ENCODE measurements around the gene HTT. TPM values are rescaled to one million over a fixed set of nuclear protein-coding genes. Genes with fewer than 3 reads are reported as not detected.

HTT gene
- total RNA-seq, 1 donor from 2014 or later = 73.6 TPM

GRCh38 chr4:3192188-3192587 is 117.7 kb downstream of the HTT start:
- no peak overlapping the region for H3K4me3 Mint-ChIP-seq
- no peaks in the 10 kb centered on the region for H3K9me3 Mint-ChIP-seq
- H3K36me3 Mint-ChIP-seq = peaks cover 31% of the 10 kb centered on the region
- no peaks in the 10 kb centered on the region for H3K27me3 Mint-ChIP-seq (ENCODE audit: low read depth)
- DNase-seq (ENCODE audit: low spot score in 2 of 2, unreplicated experiment in 2 of 2) = no peak
- H3K4me1 Mint-ChIP-seq = no peaks in the 10 kb centered on the region
- no peak for TF ChIP-seq CTCF (IDR thresholded peaks at IDR 0.05; ENCODE audit: unreplicated experiment)
- H3K27ac Mint-ChIP-seq = no peak overlapping the region

DNA sequence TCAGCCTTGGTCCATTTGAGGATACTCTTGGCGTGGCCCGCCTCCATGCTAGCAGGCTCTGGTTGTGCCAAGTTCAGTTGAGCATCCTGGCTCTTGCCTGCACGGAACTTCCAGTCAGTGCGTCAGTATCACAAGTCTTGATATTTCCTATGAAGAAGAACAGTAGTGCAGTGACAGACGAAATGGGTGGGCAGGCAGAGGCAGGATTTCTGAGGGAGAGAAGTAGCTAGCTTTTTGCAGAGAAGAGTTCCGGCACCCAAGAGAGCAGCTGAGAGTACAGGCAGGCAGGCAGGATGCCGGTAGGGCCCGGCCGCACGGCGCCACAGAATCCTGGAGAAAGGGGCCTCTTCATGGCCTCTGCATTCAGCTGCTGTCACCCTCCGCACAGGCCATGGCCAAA is 118.3 kb downstream of the HTT start:
- Mint-ChIP-seq H3K27ac (no peak overlapping the region), H3K27me3 (ENCODE audit: low read depth) (no peaks in the 10 kb centered on the region), H3K9me3 (no peaks in the 10 kb centered on the region), H3K4me3 (no peak overlapping the region), H3K36me3 (peaks cover 31% of the 10 kb centered on the region), H3K4me1 (no peaks in the 10 kb centered on the region)
- no peak for TF ChIP-seq CTCF (IDR thresholded peaks at IDR 0.05; ENCODE audit: unreplicated experiment)
- no peak for DNase-seq (ENCODE audit: low spot score in 2 of 2, unreplicated experiment in 2 of 2)

GRCh38 chr4:3193531-3194203 is 119.2 kb downstream of the HTT start:
- no peak for TF ChIP-seq CTCF (IDR thresholded peaks at IDR 0.05; ENCODE audit: unreplicated experiment)
- H3K27me3 Mint-ChIP-seq (ENCODE audit: low read depth) = no peaks in the 10 kb centered on the region

GRCh38 chr4:3196670-3197359 is 122.3 kb downstream of the HTT start:
- Mint-ChIP-seq H3K4me1 (peaks cover 1% of the 10 kb centered on the region), H3K36me3 (peaks cover 14% of the 10 kb centered on the region), H3K4me3 (no peak overlapping the region), H3K27ac (no peak overlapping the region), H3K9me3 (no peaks in the 10 kb centered on the region), H3K27me3 (ENCODE audit: low read depth) (no peaks in the 10 kb centered on the region)
- DNase-seq (ENCODE audit: low spot score in 2 of 2, unreplicated experiment in 2 of 2) = no peak
- TF ChIP-seq CTCF (IDR thresholded peaks at IDR 0.05; ENCODE audit: unreplicated experiment) = no peak

More at GRCh38 chr4:3193531-3194203, 119.2 kb downstream of the HTT start:
- DNase-seq (ENCODE audit: low spot score in 2 of 2, unreplicated experiment in 2 of 2) = no peak
- H3K9me3 Mint-ChIP-seq = no peaks in the 10 kb centered on the region
- peaks cover 27% of the 10 kb centered on the region for H3K36me3 Mint-ChIP-seq
- no peaks in the 10 kb centered on the region for H3K4me1 Mint-ChIP-seq
- no peak overlapping the region for H3K27ac Mint-ChIP-seq
- H3K4me3 Mint-ChIP-seq = no peak overlapping the region

DNA sequence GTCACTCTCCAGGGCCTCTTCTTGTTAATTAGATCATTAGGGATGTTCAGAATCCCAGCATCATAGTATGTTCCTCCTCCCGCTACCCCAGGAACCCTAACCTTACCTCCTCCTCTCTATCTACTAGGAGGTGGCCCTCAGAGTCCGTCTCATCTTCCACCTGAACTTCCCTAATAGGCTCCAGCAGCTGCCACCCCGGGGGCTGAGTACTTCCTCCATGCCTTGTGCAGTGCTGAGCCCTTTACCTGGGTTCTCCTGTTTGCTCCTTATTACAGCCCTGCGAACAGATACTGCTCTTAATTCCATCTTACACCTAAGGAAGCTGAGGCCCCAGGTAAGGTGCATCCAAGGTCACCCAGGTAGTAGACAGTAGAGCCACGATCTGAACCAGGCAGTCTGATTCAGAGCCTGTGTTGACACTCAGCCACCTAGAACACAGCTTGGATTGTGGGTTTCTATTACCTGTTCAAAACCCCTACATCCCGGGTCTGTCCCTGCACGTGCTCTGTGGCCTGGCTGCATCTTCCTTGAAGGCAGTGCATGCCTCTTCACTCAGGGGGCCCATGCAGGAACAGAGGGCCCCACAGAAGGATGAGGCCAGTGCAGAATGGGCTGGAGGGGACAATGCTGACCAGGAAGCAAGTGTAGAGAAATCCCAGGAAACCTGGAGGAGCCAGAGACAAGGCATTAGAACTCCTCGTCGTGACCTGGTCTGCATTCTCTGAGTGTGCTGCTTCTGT is 123.1 kb downstream of the HTT start:
- no peaks in the 10 kb centered on the region for H3K9me3 Mint-ChIP-seq
- H3K27ac Mint-ChIP-seq = no peak overlapping the region
- no peak for TF ChIP-seq CTCF (IDR thresholded peaks at IDR 0.05; ENCODE audit: unreplicated experiment)
- H3K36me3 Mint-ChIP-seq = peaks cover 14% of the 10 kb centered on the region
- H3K4me3 Mint-ChIP-seq = no peak overlapping the region
- H3K4me1 Mint-ChIP-seq = peaks cover 1% of the 10 kb centered on the region
- H3K27me3 Mint-ChIP-seq (ENCODE audit: low read depth) = no peaks in the 10 kb centered on the region
- DNase-seq (ENCODE audit: low spot score in 2 of 2, unreplicated experiment in 2 of 2) = no peak

Measured in mesothelial cell of epicardium (in vitro differentiated cells).